Endothelial cell of umbilical vein (primary cell): ENCODE results near the gene RNMT. TPM values are rescaled to one million over a fixed set of nuclear protein-coding genes. Genes with fewer than 3 reads are reported as not detected.

Experiments
- BruUV-seq: library from RNA; stranded (reverse); fragments of 400-500 nt; replicated peaks from 2 replicates; lab custom pipeline; 2021; lab: Mats Ljungman, UMichigan
- CTCF ChIA-PET: fragments of 300-600, 350-600 bp; sonication (Branson Sonifier 250); formaldehyde crosslinking; loops from one replicate; lab custom pipeline; 2021; ENCODE audit warnings: antibody characterized with exemption, inconsistent platforms; lab: Charles Lee
- POLR2A ChIA-PET: fragments of 300-600, 350-600 bp; sonication (Branson Sonifier 250); formaldehyde crosslinking; loops from one replicate; lab custom pipeline; 2021; ENCODE audit warnings: antibody characterized with exemption, inconsistent platforms; lab: Charles Lee
- DNase-seq: peaks from one replicate; pipeline ENCODE4 v3.0.0-alpha.2; 2011; ENCODE audit warnings: low read depth, low spot score
- FAIRE-seq: peaks from 2 replicates; lab custom pipeline; 2011; peaks lifted over from hg19 to GRCh38; lab: Jason Lieb, UNC
- H2AFZ ChIP-seq: 2 replicates; pipeline ENCODE4 v1.6.0; 2012; ENCODE audit warnings: low read depth, low read length, control low read depth, inconsistent platforms
- H3K27ac ChIP-seq: 2 replicates; pipeline ENCODE4 v1.5.1; 2011; ENCODE audit warnings: low read depth, mild to moderate bottlenecking, control low read depth, low read length, moderate library complexity; ENCODE audit not compliant: insufficient read depth
- H3K27me3 ChIP-seq, 2 experiments: 2 replicates each; pipeline versions ENCODE4 v1.6.0 to v1.6.1; 2011; ENCODE audit warnings: low read length in 2 of 2, mixed read lengths in 1 of 2; ENCODE audit not compliant: control insufficient read depth in 2 of 2, insufficient read depth in 2 of 2
- H3K36me3 ChIP-seq, 2 experiments: 2 replicates in 1 of 2; 3 replicates in 1 of 2; pipeline ENCODE4 v1.5.1; 2011; ENCODE audit warnings: low read length in 2 of 2, mild to moderate bottlenecking in 1 of 2, moderate library complexity in 1 of 2; ENCODE audit not compliant: control insufficient read depth in 2 of 2, insufficient read depth in 2 of 2; ENCODE audit errors: extremely low read depth in 1 of 2
- H3K4me1 ChIP-seq: 3 replicates; pipeline ENCODE4 v1.5.1; 2011; ENCODE audit warnings: mild to moderate bottlenecking, low read length; ENCODE audit not compliant: control insufficient read depth, insufficient read depth; ENCODE audit errors: extremely low read depth
- H3K4me2 ChIP-seq: 2 replicates; pipeline ENCODE4 v1.6.1; 2011; ENCODE audit warnings: low read length, control low read depth, mixed read lengths; ENCODE audit not compliant: insufficient read depth
- H3K4me3 ChIP-seq, 3 experiments: fragments of 200-600 bp in 1 of 3; sonication (generic), shearing (Covaris generic) in 1 of 3; replicated peaks in 1 of 3; 2 replicates each; pipeline ENCODE4 v1.5.1; 2011 to 2016; ENCODE audit warnings: control low read depth in 3 of 3, low read length in 3 of 3, mild to moderate bottlenecking in 2 of 3, inconsistent platforms in 1 of 3, low read depth in 1 of 3, moderate library complexity in 1 of 3; ENCODE audit not compliant: insufficient read depth in 1 of 3
- H3K79me2 ChIP-seq: 2 replicates; pipeline ENCODE4 v1.6.0; 2012; ENCODE audit warnings: low read length, inconsistent platforms; ENCODE audit not compliant: control insufficient read depth, insufficient read depth
- H3K9ac ChIP-seq: replicated peaks from 2 replicates; pipeline ENCODE3; 2011; ENCODE audit warnings: low read length, control low read depth; ENCODE audit not compliant: insufficient read depth; ENCODE audit errors: extremely low read depth
- H3K9me1 ChIP-seq: replicated peaks from 3 replicates; pipeline ENCODE4 v1.6.0; 2011; ENCODE audit warnings: mild to moderate bottlenecking, low read length; ENCODE audit not compliant: control insufficient read depth, insufficient read depth; ENCODE audit errors: extremely low read depth
- H3K9me3 ChIP-seq: replicated peaks from 2 replicates; pipeline ENCODE4 v1.5.1; 2012; ENCODE audit warnings: low read length, inconsistent platforms; ENCODE audit not compliant: control insufficient read depth, insufficient read depth
- H4K20me1 ChIP-seq: replicated peaks from 2 replicates; pipeline ENCODE3; 2011; ENCODE audit warnings: mild to moderate bottlenecking, low read length; ENCODE audit not compliant: control insufficient read depth, insufficient read depth; ENCODE audit errors: extremely low read depth
- CTCF ChIP-seq, 2 donors: IDR thresholded peaks; 1 replicate in 1 of 2; 2 replicates in 1 of 2; pipeline ENCODE4 v1.5.1; 2011; ENCODE audit warnings: low read length in 2 of 2, mild to moderate bottlenecking in 2 of 2, moderate library complexity in 2 of 2, control low read depth in 1 of 2, inconsistent platforms in 1 of 2, low read depth in 1 of 2; ENCODE audit not compliant: insufficient read depth in 1 of 2; ENCODE audit errors: extremely low read depth in 1 of 2
- EZH2 ChIP-seq: IDR thresholded peaks from 2 replicates; pipeline ENCODE4 v1.6.1; 2012; ENCODE audit warnings: borderline replicate concordance, low read depth, mild to moderate bottlenecking, moderate library complexity, low read length, inconsistent platforms; ENCODE audit not compliant: severe bottlenecking
- FOS ChIP-seq: IDR thresholded peaks from 2 replicates; pipeline ENCODE4 v1.6.1; 2011; ENCODE audit warnings: mild to moderate bottlenecking, low read length, moderate library complexity, borderline replicate concordance; ENCODE audit not compliant: insufficient read depth
- GATA2 ChIP-seq: IDR thresholded peaks from 2 replicates; pipeline ENCODE4 v1.7.0; 2011; ENCODE audit warnings: low read depth, mild to moderate bottlenecking, moderate library complexity, mixed read lengths, low read length; ENCODE audit not compliant: insufficient read length, insufficient read depth
- JUN ChIP-seq: IDR thresholded peaks from 2 replicates; pipeline ENCODE4 v1.6.1; 2011; ENCODE audit warnings: borderline replicate concordance, low read depth; ENCODE audit not compliant: insufficient read length, insufficient read depth
- MAX ChIP-seq: IDR thresholded peaks from 2 replicates; pipeline ENCODE4 v1.6.1; 2011; ENCODE audit not compliant: insufficient read depth, insufficient read length
- MYC ChIP-seq: IDR thresholded peaks from one replicate; pipeline ENCODE4 v1.6.1; 2011; ENCODE audit warnings: mild to moderate bottlenecking, low read depth, low read length
- POLR2A ChIP-seq: IDR thresholded peaks from 2 replicates; pipeline ENCODE4 v1.6.1; 2012; ENCODE audit warnings: low read depth, mild to moderate bottlenecking, control low read depth, low read length
- POLR2AphosphoS5 ChIP-seq: IDR thresholded peaks from 2 replicates; pipeline ENCODE4 v1.6.1; 2012; ENCODE audit warnings: low read depth, mild to moderate bottlenecking, control low read depth, low read length, moderate library complexity; ENCODE audit not compliant: insufficient read depth
- dilution Hi-C: fragments of 300-500 bp; cut with MboI; formaldehyde crosslinking; loops from one replicate; pipeline ENCODE4 v1.15.0; 2019; ENCODE audit warnings: low sequenced_read_pairs; ENCODE audit not compliant: extremely low pct_ligation_motif_present
- intact Hi-C: fragments of 100-400 bp; cut with micrococcal nuclease; formaldehyde crosslinking; loops from one replicate; pipeline ENCODE4 v1.10.0; 2022
- polyA plus RNA-seq, 4 experiments: library from polyadenylated mRNA; depleted of rRNA in 3 of 4; stranded (reverse) in 3 of 4; unstranded in 1 of 4; fragments of >200 nt; gene quantifications; 2 replicates each; pipeline versions ENCODE4 v1.2.1 to v1.2.3, GENCODE V29; 2011 to 2012; ENCODE audit warnings: missing spikeins in 1 of 4
- total RNA-seq: library from RNA; stranded (reverse); gene quantifications from 2 replicates; pipeline ENCODE4 v1.2.3, GENCODE V29; 2021

RNMT gene
- total and polyA plus RNA-seq, 2 donors (not counting 3 experiments of a cell fraction or from before 2014, with no cell fraction given) = 9.8 to 29.5 TPM

GRCh38 chr18:13715330-13715729, 11.1 kb upstream of the RNMT start:
- intact Hi-C loops (no loop called here), dilution Hi-C loops (no loop called here)
- H3K9ac ChIP-seq = no peak overlapping the region
- CTCF ChIA-PET = interaction anchor here (1.3 kb wide), 1 partner anchor 9 kb away, joined by 3 read pairs; no protein-coding TSS in a partner anchor
- no peaks in the 10 kb centered on the region for H3K4me1 ChIP-seq
- DNase-seq (no peak), FAIRE-seq (no peak)
- H3K27me3 ChIP-seq = no peaks in the 10 kb centered on the region
- no peak for TF ChIP-seq MYC
- no peak for TF ChIP-seq CTCF (IDR thresholded peaks at IDR 0.05; ENCODE audit: extremely low read depth in 1 of 2, insufficient read depth in 1 of 2, low read depth in 1 of 2, low read length in 2 of 2)
- TF ChIP-seq MAX = no peak
- no peak for TF ChIP-seq FOS
- no peak for TF ChIP-seq POLR2AphosphoS5
- no peak for TF ChIP-seq JUN
- no peak for TF ChIP-seq GATA2
- no peak for TF ChIP-seq EZH2
- TF ChIP-seq POLR2A = no peak
- BruUV-seq = no TSS peak
- H3K9me1 ChIP-seq = no peaks in the 10 kb centered on the region
- POLR2A ChIA-PET = interaction anchor here (0.5 kb wide), 1 partner anchor 32 kb away, joined by 4 read pairs; no protein-coding TSS in a partner anchor
- peaks cover 2% of the 10 kb centered on the region for H4K20me1 ChIP-seq
- no peak overlapping the region for H3K4me2 ChIP-seq
- peaks cover 59% of the 10 kb centered on the region for H3K79me2 ChIP-seq
- no peaks in the 10 kb centered on the region for H3K36me3 ChIP-seq
- no peaks in the 10 kb centered on the region for H3K9me3 ChIP-seq
- no peak overlapping the region for H2AFZ ChIP-seq
- H3K27ac ChIP-seq = no peak overlapping the region
- no peak overlapping the region for H3K4me3 ChIP-seq
